ENCODE results near the gene C12orf42.

C12orf42 gene

GRCh38 chr12:103494051-103494733 lies 1.6 kb downstream of the C12orf42 start:
- no peak overlapping the region for H3K27ac ChIP-seq (ENCODE audit: low read length)
- H3K27me3 ChIP-seq (ENCODE audit: low read depth, low read length) = peaks cover 6% of the 10 kb centered on the region
- no peaks in the 10 kb centered on the region for H3K36me3 ChIP-seq (ENCODE audit: control insufficient read depth in 1 of 2, insufficient read depth in 2 of 2, low read length in 2 of 2)
- peaks cover 0 to 10% of the 10 kb centered on the region in 2 donors for H3K4me1 ChIP-seq (ENCODE audit: control insufficient read depth in 1 of 2, insufficient read depth in 2 of 2, low read length in 2 of 2)
- H3K4me3 ChIP-seq (ENCODE audit: low read depth in 1 of 2, low read length in 2 of 2) = no peak overlapping the region
- H3K9me3 ChIP-seq (ENCODE audit: control insufficient read depth in 1 of 2, low read length in 2 of 2) = no peaks in the 10 kb centered on the region

- H3K27me3 ChIP-seq (ENCODE audit: low read depth, low read length) = peaks cover 6% of the 10 kb centered on the region
- no peaks in the 10 kb centered on the region for H3K36me3 ChIP-seq (ENCODE audit: control insufficient read depth in 1 of 2, insufficient read depth in 2 of 2, low read length in 2 of 2)
- H3K27ac ChIP-seq (ENCODE audit: low read length) = no peak overlapping the region
- no peaks in the 10 kb centered on the region for H3K9me3 ChIP-seq (ENCODE audit: control insufficient read depth in 1 of 2, low read length in 2 of 2)
- H3K4me1 ChIP-seq (ENCODE audit: control insufficient read depth in 1 of 2, insufficient read depth in 2 of 2, low read length in 2 of 2) = peaks cover 0 to 10% of the 10 kb centered on the region in 2 donors
- H3K4me3 ChIP-seq (ENCODE audit: low read depth in 1 of 2, low read length in 2 of 2) = no peak overlapping the region
These were observed 2.6 kb downstream of the C12orf42 start for GRCh38 chr12:103493199-103493598.

- no peaks in the 10 kb centered on the region for H3K36me3 ChIP-seq (ENCODE audit: control insufficient read depth in 1 of 2, insufficient read depth in 2 of 2, low read length in 2 of 2)
- H3K4me1 ChIP-seq (ENCODE audit: control insufficient read depth in 1 of 2, insufficient read depth in 2 of 2, low read length in 2 of 2) = no peaks in the 10 kb centered on the region
These were observed 13.4 kb downstream of the C12orf42 start for GRCh38 chr12:103482365-103482764.

GRCh38 chr12:103475073-103475472 lies 20.7 kb downstream of the C12orf42 start:
- Histone ChIP-seq H3K4me3 (ENCODE audit: low read depth in 1 of 2, low read length in 2 of 2) (no peak overlapping the region), H3K27me3 (ENCODE audit: low read depth, low read length) (no peaks in the 10 kb centered on the region), H3K27ac (ENCODE audit: low read length) (no peak overlapping the region), H3K4me1 (ENCODE audit: control insufficient read depth in 1 of 2, insufficient read depth in 2 of 2, low read length in 2 of 2) (no peaks in the 10 kb centered on the region), H3K36me3 (ENCODE audit: control insufficient read depth in 1 of 2, insufficient read depth in 2 of 2, low read length in 2 of 2) (no peaks in the 10 kb centered on the region), H3K9me3 (ENCODE audit: control insufficient read depth in 1 of 2, low read length in 2 of 2) (peaks cover 0 to 23% of the 10 kb centered on the region in 2 donors)

More at GRCh38 chr12:103482365-103482764, 13.4 kb downstream of the C12orf42 start:
- no peak overlapping the region for H3K4me3 ChIP-seq (ENCODE audit: low read depth in 1 of 2, low read length in 2 of 2)
- peaks cover 0 to 18% of the 10 kb centered on the region in 2 donors for H3K9me3 ChIP-seq (ENCODE audit: control insufficient read depth in 1 of 2, low read length in 2 of 2)
- no peaks in the 10 kb centered on the region for H3K27me3 ChIP-seq (ENCODE audit: low read depth, low read length)
- H3K27ac ChIP-seq (ENCODE audit: low read length) = no peak overlapping the region

- H3K9me3 ChIP-seq (ENCODE audit: control insufficient read depth in 1 of 2, low read length in 2 of 2) = no peaks in the 10 kb centered on the region
- H3K4me3 ChIP-seq (ENCODE audit: low read depth in 1 of 2, low read length in 2 of 2) = no peak overlapping the region
- H3K4me1 ChIP-seq (ENCODE audit: control insufficient read depth in 1 of 2, insufficient read depth in 2 of 2, low read length in 2 of 2) = no peaks in the 10 kb centered on the region
- H3K36me3 ChIP-seq (ENCODE audit: control insufficient read depth in 1 of 2, insufficient read depth in 2 of 2, low read length in 2 of 2) = no peaks in the 10 kb centered on the region
- no peak overlapping the region for H3K27ac ChIP-seq (ENCODE audit: low read length)
- H3K27me3 ChIP-seq (ENCODE audit: low read depth, low read length) = no peaks in the 10 kb centered on the region
These were observed 25.1 kb downstream of the C12orf42 start for GRCh38 chr12:103470664-103471063.

GRCh38 chr12:103469719-103470118 lies 26.0 kb downstream of the C12orf42 start:
- no peaks in the 10 kb centered on the region for H3K27me3 ChIP-seq (ENCODE audit: low read depth, low read length)
- H3K27ac ChIP-seq (ENCODE audit: low read length) = no peak overlapping the region
- no peaks in the 10 kb centered on the region for H3K9me3 ChIP-seq (ENCODE audit: control insufficient read depth in 1 of 2, low read length in 2 of 2)
- H3K4me1 ChIP-seq (ENCODE audit: control insufficient read depth in 1 of 2, insufficient read depth in 2 of 2, low read length in 2 of 2) = no peaks in the 10 kb centered on the region
- H3K4me3 ChIP-seq (ENCODE audit: low read depth in 1 of 2, low read length in 2 of 2) = no peak overlapping the region
- H3K36me3 ChIP-seq (ENCODE audit: control insufficient read depth in 1 of 2, insufficient read depth in 2 of 2, low read length in 2 of 2) = no peaks in the 10 kb centered on the region

- Histone ChIP-seq H3K4me1 (ENCODE audit: control insufficient read depth in 1 of 2, insufficient read depth in 2 of 2, low read length in 2 of 2) (no peaks in the 10 kb centered on the region), H3K27me3 (ENCODE audit: low read depth, low read length) (no peaks in the 10 kb centered on the region), H3K27ac (ENCODE audit: low read length) (no peak overlapping the region), H3K36me3 (ENCODE audit: control insufficient read depth in 1 of 2, insufficient read depth in 2 of 2, low read length in 2 of 2) (no peaks in the 10 kb centered on the region), H3K4me3 (ENCODE audit: low read depth in 1 of 2, low read length in 2 of 2) (no peak overlapping the region), H3K9me3 (ENCODE audit: control insufficient read depth in 1 of 2, low read length in 2 of 2) (no peaks in the 10 kb centered on the region)
These were observed 26.9 kb downstream of the C12orf42 start for GRCh38 chr12:103468837-103469236.

- no peaks in the 10 kb centered on the region for H3K36me3 ChIP-seq (ENCODE audit: control insufficient read depth in 1 of 2, insufficient read depth in 2 of 2, low read length in 2 of 2)
- peaks cover 0 to 4% of the 10 kb centered on the region in 2 donors for H3K9me3 ChIP-seq (ENCODE audit: control insufficient read depth in 1 of 2, low read length in 2 of 2)
- no peaks in the 10 kb centered on the region for H3K4me1 ChIP-seq (ENCODE audit: control insufficient read depth in 1 of 2, insufficient read depth in 2 of 2, low read length in 2 of 2)
- no peak overlapping the region for H3K27ac ChIP-seq (ENCODE audit: low read length)
- no peak overlapping the region for H3K4me3 ChIP-seq (ENCODE audit: low read depth in 1 of 2, low read length in 2 of 2)
- H3K27me3 ChIP-seq (ENCODE audit: low read depth, low read length) = no peaks in the 10 kb centered on the region
These were observed 33.1 kb downstream of the C12orf42 start for GRCh38 chr12:103462675-103463074.

- no peak overlapping the region for H3K4me3 ChIP-seq (ENCODE audit: low read depth in 1 of 2, low read length in 2 of 2)
- H3K27ac ChIP-seq (ENCODE audit: low read length) = no peak overlapping the region
- no peaks in the 10 kb centered on the region for H3K4me1 ChIP-seq (ENCODE audit: control insufficient read depth in 1 of 2, insufficient read depth in 2 of 2, low read length in 2 of 2)
- H3K9me3 ChIP-seq (ENCODE audit: control insufficient read depth in 1 of 2, low read length in 2 of 2) = peaks cover 0 to 5% of the 10 kb centered on the region in 2 donors
- H3K27me3 ChIP-seq (ENCODE audit: low read depth, low read length) = no peaks in the 10 kb centered on the region
- H3K36me3 ChIP-seq (ENCODE audit: control insufficient read depth in 1 of 2, insufficient read depth in 2 of 2, low read length in 2 of 2) = no peaks in the 10 kb centered on the region
These were observed 38.3 kb downstream of the C12orf42 start for GRCh38 chr12:103457471-103457870.

- Histone ChIP-seq H3K27ac (ENCODE audit: low read length) (no peak overlapping the region), H3K27me3 (ENCODE audit: low read depth, low read length) (no peaks in the 10 kb centered on the region), H3K4me3 (ENCODE audit: low read depth in 1 of 2, low read length in 2 of 2) (no peak overlapping the region), H3K4me1 (ENCODE audit: control insufficient read depth in 1 of 2, insufficient read depth in 2 of 2, low read length in 2 of 2) (no peaks in the 10 kb centered on the region), H3K9me3 (ENCODE audit: control insufficient read depth in 1 of 2, low read length in 2 of 2) (peaks cover 0 to 5% of the 10 kb centered on the region in 2 donors), H3K36me3 (ENCODE audit: control insufficient read depth in 1 of 2, insufficient read depth in 2 of 2, low read length in 2 of 2) (no peaks in the 10 kb centered on the region)
These were observed 39.8 kb downstream of the C12orf42 start for GRCh38 chr12:103456006-103456405.

GRCh38 chr12:103455020-103455763 lies 40.6 kb downstream of the C12orf42 start:
- Histone ChIP-seq H3K4me1 (ENCODE audit: control insufficient read depth in 1 of 2, insufficient read depth in 2 of 2, low read length in 2 of 2) (no peaks in the 10 kb centered on the region), H3K9me3 (ENCODE audit: control insufficient read depth in 1 of 2, low read length in 2 of 2) (peaks cover 0 to 5% of the 10 kb centered on the region in 2 donors), H3K27me3 (ENCODE audit: low read depth, low read length) (no peaks in the 10 kb centered on the region), H3K4me3 (ENCODE audit: low read depth in 1 of 2, low read length in 2 of 2) (no peak overlapping the region), H3K27ac (ENCODE audit: low read length) (no peak overlapping the region), H3K36me3 (ENCODE audit: control insufficient read depth in 1 of 2, insufficient read depth in 2 of 2, low read length in 2 of 2) (no peaks in the 10 kb centered on the region)
